NCI-H2196 (cell line): Measurements from ENCODE around the gene RGS7BP.
"Not testable (repeated sequence)": the region's sequence is repeated elsewhere in the genome, so short reads cannot be mapped to it uniquely, and the experiment has no call there.

Source experiments
- DNase-seq: peaks from one replicate; lab custom pipeline; 2025; ENCODE audit not compliant: unreplicated experiment; lab: John Stamatoyannopoulos, UW

Gene RGS7BP

DNA sequence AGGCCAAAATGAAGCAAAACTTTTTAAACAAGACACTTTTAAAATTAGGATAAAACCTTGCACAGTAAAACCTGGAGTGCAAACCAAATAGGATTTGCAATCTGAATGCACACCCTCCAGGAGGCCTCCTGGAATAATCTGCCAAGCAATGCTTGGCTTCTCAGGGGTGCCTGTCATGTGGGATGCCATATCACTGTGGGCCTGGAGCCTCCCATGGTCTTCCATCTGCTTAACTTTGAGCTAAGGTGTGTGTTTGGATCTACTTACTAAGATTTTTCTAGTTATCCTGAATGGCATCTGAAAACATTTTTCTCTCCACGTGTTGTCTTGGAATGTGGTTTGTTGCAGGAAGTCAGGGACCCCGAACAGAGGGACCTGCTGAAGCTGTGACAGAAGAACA, 52.1 kb downstream of the RGS7BP start:
- no peak for DNase-seq

DNA sequence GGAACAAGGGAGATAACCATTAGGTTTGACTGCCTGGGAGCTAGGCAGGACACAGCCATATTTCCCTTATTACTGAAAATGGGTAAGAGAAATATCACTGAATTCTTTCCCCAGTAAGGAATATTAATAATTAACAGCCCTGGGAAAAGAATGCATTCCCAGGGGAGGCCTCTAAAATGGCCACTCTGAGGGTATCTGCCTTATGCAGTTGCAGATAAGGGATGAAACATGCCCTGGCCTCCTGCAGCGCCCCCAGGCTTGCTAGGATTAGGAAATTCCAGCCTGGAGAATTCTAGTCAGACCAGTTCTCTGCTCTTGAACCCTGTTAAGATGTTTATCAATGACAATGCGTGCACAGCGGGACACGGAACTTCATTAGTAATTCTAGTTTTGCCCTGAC, 52.8 kb downstream of the RGS7BP start:
- DNase-seq, result not testable (repeated sequence)

DNA sequence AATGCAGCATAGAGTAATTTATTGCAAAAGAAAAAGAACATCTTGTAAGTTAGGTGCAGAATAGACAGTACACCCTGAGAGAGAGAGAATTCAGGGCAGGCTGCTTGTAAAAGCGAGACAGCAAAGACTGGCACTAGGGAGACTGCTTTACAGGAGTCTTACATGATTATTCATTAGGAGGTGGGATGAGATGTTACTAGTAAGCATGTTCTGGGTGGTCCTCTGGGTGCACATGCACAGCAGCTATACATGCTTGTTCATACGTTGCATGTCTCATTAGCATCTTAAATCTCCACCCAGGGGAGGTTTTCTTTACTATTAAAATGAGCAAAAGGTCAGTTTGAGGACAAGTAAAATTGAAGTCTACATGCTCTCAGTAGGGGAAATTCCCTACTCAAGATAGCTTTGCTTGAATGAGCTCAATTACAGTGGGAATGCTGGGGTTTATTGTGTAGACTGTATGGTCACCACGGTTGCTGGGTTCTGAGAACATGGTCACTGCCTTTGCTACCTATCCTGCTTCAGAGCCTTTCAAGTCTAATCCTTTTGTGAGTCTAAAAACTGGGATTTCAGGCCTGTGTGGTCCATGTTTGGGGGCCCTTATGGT, 60.6 kb downstream of the RGS7BP start:
- no peak for DNase-seq

DNA sequence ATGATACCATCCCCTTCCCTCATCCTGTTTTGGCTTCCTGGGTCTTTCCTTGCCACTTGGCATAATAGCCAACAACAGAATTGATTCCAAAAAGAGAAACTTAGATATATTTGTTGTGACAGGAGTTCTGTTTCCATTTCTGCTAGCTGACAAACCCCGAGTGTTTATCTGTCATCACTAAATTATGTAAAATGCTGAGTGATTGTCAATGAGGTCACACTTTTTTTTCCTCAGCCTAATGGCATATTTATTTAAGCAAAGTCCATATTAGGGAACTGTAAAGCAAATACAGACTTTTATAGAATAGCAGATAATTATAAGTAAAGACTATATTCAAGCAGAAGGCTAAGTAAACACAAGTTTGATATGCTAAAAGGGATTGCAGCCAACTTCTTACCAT, 64.0 kb downstream of the RGS7BP start:
- DNase-seq, result no peak

DNA sequence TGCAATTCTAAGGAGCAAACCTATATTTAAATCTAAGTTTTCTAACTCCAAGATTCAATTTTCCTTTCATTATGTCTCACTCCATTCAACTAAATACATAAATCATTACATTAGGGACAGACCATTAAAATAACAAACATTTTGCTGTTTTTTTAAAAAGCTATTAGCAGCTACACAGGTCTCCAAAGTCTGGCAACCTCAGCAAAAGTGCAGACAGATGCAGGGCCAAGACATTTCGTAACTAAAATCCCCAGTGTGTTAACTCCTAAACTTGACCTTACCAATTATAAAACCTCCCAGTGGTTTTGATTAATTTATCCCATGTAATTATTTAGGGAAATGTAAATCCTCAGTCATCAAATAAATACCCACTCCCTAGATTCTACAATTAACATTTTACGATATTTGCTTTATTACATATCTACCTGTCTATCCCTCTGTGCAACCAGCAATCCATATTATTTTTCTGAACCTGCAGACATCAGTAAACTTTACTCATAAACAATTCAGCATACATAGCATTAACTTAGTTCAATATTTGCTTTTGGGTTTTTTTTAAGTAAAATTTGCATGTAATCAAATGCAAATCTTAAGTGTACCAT, 64.7 kb downstream of the RGS7BP start:
- DNase-seq, result no peak

DNA sequence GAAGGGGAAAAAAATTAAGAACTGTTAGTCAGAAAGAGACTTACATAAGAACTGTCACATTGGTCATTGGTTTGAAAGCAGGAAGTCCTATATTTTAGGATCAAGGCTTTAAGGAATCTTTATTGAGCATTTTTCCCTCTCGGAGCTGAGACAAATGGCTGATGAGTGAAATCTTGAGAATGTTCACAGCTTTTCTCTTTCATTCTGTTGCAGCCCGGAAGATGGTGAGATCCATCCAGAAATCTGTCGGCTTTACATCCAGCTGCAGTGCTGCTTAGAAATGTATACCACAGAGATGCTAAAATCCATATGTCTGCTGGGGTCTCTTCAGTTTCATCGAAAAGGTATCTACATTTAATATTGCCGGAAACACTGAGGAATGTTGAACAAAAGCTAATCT, 69.7 kb downstream of the RGS7BP start:
- DNase-seq, result no peak

DNA sequence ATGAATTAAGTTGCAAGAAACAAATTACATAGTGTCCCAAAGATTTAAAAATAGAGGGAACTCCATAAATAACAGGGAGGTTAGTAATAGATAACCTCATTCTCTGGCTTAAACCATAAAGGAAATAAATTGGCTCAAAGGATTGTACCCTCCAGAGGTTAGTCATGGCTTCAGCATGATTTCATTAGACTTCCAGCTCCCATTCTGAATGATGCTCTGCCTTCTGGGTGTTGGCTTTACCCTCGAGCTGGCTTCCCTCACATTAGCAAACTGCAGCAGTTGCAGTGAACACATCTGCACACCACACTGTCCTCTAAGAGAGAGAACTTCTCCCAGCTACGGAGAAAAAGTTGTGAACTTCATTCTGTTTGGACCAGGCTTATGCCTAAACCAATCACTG, 70.4 kb downstream of the RGS7BP start:
- DNase-seq, result no peak

DNA sequence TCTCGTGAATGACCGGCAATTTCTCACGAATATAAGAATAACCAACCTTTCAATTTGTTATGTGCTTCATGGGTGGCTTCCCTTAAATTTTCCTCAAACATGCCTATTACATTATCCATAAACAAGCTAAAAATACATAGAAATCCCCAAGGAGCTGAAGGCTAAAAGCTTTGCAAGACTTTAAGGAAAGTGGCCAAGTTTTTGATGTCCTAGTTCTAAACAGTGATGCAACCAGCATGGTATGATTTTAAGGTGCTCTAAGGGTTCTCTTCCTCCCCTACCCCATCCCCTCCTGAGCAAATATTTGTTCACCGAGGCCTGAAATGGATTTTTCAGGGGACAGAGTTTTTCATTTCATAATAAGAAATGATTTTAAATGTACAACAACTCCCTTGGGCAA, 79.8 kb downstream of the RGS7BP start:
- no peak for DNase-seq

DNA sequence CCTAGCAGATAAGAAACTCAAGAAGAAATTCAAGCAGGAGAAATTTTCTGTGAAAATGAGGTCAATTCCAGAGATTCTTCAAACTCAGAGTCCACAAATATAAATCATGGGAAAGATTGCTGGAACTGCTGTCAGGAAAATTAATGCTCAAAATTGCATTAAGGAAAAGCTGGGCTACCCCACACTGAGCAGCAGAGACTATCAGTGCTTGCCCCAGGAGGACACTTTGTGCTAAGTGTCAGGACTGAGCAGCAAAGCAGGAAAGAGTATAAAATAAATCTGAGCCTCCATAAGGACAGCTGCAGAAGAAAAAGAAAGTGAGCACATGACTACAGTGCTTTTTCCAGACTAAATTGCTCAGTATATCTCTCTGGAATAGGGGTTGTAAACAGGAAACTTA, 81.6 kb downstream of the RGS7BP start:
- no peak for DNase-seq

DNA sequence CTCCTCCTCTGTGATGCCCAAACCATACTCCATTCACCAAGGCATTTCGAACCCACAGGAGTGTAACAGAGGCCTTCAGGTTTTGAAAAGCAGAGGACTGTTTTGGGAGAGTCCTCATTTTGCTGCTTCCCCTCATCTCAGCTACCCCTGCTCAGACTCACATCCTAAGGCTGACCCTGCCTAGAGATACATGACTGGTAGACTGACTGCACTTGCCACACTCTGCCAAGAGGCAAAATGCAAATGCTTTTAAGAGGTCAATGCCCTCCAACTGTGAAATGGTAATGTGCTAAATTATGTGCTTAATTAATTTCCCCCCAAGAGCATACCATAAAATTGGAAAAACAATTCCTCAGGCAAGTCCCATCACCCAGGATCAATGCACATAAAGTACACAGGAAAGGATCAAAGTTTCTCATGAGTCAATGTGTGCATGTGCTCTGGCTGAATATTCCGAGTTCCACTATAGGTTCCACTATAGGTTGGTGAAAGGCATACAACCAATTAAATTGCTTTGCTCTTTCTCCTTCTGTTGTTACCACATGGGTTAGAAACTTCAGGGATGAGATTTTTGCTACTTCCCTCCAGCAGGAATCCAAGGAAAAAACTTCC, 87.0 kb downstream of the RGS7BP start:
- DNase-seq, result no peak

DNA sequence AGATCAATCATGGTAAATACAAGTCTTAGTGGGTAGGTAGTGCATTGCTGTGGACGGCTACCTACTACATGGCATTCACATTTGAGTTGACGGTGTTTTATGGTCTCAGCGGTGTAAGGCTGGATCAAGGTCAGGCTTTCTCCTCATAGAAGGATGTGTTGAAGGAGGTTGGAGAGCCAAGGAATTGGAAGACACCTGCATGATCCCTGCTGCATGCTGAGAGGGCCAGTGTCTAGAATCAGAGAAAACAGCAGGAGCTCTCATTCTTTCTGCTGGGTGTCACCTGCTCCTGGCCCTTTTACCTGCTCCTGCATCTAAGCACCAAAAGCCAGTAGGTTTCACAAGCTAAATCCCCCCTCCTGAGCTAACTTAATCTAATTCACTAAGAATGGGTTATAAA, 88.2 kb downstream of the RGS7BP start:
- DNase-seq, result no peak

DNA sequence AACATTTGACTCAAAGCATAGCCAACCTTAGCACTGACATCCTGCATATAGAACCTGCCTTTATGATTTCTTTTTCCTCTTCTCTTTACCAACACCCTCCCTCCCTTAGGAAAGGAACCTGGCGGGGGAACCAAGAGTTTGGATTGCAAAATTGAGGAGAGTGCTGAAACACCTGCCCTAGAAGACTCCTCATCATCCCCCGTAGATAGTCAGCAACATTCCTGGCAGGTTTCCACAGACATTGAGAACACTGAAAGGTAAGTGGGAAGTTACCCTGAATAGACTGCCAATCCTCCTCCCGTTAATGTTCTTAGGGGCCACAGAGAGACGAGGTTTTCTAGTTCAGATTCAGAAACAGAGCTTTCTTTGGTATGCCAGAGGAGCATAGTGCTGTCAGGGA, 88.8 kb downstream of the RGS7BP start:
- DNase-seq, result no peak

DNA sequence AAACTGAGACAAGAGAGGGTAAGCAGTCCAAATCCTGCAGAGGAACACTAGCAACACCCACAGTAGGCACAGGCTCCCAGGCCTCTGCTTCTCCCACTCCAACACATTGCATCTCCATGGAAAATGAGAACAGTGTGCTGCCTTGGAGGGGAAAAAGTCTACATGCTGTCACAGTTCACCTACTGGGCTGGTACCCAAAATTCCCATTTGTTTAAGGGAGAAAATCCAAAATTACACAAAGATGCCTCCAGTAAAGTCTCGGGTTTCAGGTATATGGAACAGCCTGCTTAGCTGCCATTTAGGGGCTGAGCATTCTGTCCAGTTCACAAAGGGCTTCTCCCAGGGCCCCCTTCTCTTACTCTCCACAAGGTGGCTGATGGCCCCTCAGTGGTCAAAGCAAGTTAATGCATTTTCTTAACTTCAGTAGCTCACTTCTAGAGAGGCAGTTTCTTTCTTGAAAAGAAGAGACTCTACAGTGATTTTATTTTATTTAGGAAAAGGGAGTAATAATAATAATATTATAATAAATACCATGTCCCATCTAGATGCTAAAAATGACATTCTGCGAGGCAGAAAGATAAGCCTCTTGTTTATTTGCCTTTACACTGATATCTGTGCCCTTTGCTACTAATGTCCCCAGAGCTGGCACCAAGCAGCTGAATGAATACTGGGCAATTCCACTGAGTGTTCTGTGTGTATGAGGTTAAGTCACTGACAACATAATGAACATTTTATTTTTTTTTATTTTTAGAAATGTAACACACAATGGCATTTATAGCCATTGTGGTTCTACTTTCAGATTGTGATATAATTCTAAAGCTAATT, 89.4 kb downstream of the RGS7BP start:
- DNase-seq, result no peak

DNA sequence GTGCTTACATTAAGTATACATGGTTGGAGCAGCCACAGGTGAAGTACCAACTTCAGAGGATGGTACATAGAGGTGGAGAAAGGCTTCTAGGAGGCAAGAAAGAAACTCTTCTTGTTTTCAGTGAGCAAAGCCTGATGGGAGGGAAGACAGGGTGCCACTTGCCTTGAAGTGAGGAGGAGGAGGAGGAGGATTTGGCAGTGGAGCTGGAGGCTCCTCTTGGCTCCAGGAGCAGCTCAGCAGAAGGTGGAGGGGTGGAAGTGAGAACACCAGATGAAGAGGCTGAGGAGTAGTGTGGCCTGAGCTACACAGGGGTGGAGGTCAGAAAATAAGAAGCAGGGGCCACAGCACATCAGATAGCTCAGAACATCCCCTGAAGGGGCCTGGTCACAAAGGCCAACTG, 93.4 kb downstream of the RGS7BP start:
- no peak for DNase-seq

DNA sequence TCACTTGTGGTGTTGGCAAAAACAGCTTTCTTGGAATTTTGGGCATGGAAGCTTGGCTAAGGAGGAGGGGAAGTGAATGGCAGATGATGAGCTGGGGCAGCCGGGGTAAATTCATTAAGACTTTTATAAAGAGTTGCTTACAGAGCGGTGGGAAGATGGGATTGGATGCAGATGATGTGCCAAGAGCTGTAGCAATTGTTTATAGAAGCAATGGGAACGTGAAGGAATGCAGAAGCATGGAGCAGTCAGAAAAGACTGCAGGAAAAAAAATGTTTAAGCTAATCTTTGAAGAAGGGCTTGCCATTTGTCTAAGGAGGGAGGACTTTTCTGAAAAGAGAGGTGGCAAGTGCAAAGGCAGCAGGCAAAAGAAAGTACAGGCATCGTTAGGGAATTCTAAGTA, 97.9 kb downstream of the RGS7BP start:
- DNase-seq, result no peak

DNA sequence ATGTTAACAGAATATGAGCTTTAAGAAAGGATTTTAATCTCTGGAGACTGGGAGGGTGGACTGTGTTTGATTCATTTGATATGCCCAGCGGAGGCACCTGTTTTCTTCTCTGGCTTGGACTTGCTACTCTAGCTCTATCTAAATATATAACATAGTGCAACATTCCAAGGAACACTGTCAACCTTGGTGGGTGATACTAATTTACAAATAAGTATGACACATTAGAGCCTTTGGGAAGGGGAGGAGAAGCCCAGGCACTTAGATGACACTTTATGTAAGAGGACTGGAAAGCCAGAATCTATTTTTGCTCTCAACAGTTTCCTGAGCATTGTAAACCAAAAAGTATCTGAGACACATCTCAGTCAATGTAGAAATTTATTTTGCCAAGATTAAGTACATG, 101.1 kb downstream of the RGS7BP start:
- no peak for DNase-seq

DNA sequence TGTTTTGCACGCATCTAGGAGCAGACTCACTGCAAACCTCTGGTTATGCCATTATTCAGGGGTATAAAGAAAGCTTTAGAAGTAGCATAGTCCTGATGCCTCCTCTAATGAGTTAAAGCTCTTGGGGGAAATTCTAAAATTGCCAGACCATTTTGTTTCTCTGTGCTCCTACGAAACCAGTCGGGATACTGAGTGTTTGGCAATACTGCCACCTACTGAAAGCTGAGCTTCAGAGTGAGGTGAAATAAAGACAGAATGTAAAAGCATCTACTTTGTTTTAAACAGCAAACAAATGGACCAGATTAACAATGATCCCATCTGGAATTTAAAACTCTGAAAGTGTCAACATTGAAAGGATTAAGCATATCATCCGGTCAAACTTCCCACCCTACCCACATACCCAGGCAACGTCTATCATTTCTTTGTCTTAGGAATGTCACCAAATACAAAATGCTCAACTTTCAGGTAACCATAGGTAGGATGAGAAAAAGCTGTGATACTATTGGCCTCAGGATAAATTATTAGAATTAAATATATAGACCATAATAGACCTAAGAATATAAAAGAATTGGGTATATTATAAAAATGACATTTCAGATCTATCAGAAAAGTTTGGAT, 106.6 kb downstream of the RGS7BP start:
- DNase-seq, result peak; percentile 30

DNA sequence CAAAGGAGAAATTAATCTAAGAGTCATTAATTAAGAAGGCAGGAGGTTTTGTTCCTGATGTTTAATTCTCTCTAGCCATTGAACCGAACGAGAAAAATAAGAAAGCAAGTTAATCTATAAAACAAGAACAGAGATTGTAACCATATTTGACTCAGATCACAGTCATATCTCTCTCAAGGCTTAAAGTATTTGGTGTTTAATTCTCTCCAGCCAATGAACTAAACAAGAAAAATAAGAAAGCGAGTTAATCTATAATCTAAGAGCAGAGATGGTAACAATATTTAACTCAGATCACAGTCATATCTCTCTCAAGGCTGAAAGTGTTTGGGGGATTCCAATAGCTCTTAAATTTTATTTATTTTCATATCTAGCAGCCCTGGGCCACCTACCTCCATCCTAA, 110.1 kb downstream of the RGS7BP start:
- DNase-seq, result no peak

DNA sequence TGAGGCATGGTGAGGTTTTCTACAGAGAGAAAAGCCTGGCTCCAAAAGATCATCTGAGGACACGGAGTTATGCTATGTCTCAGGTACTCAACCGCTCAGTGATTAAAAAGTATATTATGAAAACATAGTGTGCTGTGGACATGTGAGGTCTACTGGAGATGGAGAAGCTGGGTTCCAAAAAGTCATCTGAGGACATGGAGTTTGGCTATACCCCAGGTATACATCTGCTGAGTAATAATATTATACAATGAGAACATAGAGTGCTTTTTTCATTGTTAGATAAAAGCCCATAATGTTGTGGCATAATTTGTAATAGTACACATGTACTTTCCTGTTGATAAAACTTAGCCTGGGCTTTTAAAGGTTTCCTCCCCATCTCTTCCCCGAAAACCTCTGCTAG, 113.8 kb downstream of the RGS7BP start:
- DNase-seq, result no peak

DNA sequence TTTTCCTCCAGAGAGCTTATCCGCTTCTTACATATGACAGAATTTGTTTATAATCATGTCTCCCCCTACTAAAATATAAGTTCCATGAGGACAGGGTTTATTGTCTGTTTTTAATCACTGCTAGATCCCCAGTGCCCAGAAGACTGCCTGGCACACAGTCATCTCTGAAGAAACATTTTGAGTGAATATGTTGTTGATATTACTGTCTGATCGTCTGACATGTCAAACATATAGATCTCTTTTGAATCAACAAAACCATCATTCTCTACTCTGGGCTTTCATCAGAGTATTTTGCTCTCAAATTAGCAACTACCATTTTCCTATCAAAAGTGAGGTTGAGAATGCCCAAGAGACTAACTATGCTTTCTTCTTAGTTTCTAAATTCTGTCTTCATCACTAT, 117.2 kb downstream of the RGS7BP start:
- DNase-seq, result no peak

DNA sequence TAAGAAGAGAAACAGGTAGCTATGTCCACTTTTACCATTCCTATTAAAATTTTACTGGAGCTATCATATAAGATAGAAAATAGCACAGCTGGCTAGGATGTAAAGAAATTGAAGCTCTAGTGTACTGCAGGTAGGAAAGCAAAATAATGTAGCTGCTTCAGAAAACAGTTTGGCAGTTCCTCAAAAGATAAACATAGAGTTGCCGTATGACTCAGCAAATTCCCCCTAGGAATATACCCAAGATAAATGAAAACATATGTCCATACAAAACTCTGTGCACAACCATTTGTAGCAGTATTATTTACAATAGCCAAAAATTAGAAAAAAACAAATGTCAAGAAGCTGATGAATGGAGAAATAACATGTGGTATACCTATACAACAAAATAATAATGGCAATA, 119.9 kb downstream of the RGS7BP start:
- no peak for DNase-seq

DNA sequence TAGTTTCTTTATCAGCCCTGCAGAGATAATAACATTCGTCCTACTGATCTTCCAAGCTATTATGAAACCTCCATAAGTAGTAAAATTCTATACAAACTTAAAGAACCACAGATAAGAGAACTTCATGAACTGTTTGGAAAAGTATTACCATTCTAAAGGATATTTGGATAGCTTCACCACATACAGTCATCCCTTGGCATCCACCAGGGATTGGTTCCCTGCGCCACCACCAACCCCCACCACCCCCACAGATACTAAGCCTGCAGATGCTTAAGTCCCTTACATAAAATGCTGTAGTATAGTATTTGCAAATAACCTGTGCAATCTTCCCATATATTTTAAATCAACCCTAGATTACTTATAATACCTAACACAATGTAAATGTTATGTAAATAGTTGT, 123.1 kb downstream of the RGS7BP start:
- no peak for DNase-seq
